MCF 10A (cell line): ENCODE results near the gene TBX1. TPM values are rescaled to one million over a fixed set of nuclear protein-coding genes. Genes with fewer than 3 reads are reported as not detected.

Experiments
- BruUV-seq: library from RNA; stranded (reverse); fragments of 400-500 nt; replicated peaks from 2 replicates; lab custom pipeline; 2021; lab: Mats Ljungman, UMichigan
- CTCF ChIA-PET: fragments of 300-600 bp; sonication (Branson Sonifier 250); formaldehyde crosslinking; extraction: SDS; loops from one replicate; lab custom pipeline; 2021; ENCODE audit warnings: antibody characterized with exemption, inconsistent platforms; lab: Yijun Ruan, JAX
- POLR2A ChIA-PET: fragments of 300-600, 350-650 bp; sonication (Branson Sonifier 250); formaldehyde crosslinking; extraction: SDS; loops from one replicate; lab custom pipeline; 2020; ENCODE audit warnings: antibody characterized with exemption, inconsistent platforms; lab: Yijun Ruan, JAX
- DNase-seq: peaks from one replicate; pipeline ENCODE4 v3.0.0-alpha.2; 2018; ENCODE audit not compliant: unreplicated experiment
- H3K27ac Mint-ChIP-seq: one replicate; pipeline ENCODE4 v1.8.0; 2022; ENCODE audit warnings: mild to moderate bottlenecking, low read depth, mixed read lengths; ENCODE audit not compliant: unreplicated experiment
- H3K27me3 Mint-ChIP-seq: one replicate; pipeline ENCODE4 v1.8.0; 2022; ENCODE audit warnings: mixed read lengths; ENCODE audit not compliant: insufficient read depth, unreplicated experiment
- H3K36me3 Mint-ChIP-seq: one replicate; pipeline ENCODE4 v1.8.0; 2022; ENCODE audit warnings: mild to moderate bottlenecking, moderate library complexity, mixed read lengths; ENCODE audit not compliant: insufficient read depth, unreplicated experiment
- H3K4me1 Mint-ChIP-seq: one replicate; pipeline ENCODE4 v1.8.0; 2022; ENCODE audit warnings: mixed read lengths; ENCODE audit not compliant: insufficient read depth, unreplicated experiment
- H3K4me3 Mint-ChIP-seq: one replicate; pipeline ENCODE4 v1.8.0; 2022; ENCODE audit warnings: mild to moderate bottlenecking, moderate library complexity, mixed read lengths; ENCODE audit not compliant: unreplicated experiment
- H3K9me3 Mint-ChIP-seq: one replicate; pipeline ENCODE4 v1.8.0; 2022; ENCODE audit warnings: mixed read lengths; ENCODE audit not compliant: unreplicated experiment
- CTCF ChIP-seq: fragments of 200-600 bp; IDR thresholded peaks from one replicate; pipeline ENCODE4 v1.8.0; 2022; ENCODE audit warnings: antibody characterized with exemption, mild to moderate bottlenecking; ENCODE audit not compliant: unreplicated experiment
- intact Hi-C: fragments of 100-400 bp; cut with micrococcal nuclease; formaldehyde crosslinking; loops from 2 replicates; pipeline ENCODE4 v1.14.1; 2022
- total RNA-seq: library from RNA; stranded (reverse); gene quantifications from 2 replicates; pipeline ENCODE4 v1.2.3, GENCODE V29; 2022

Gene TBX1
- total RNA-seq, 1 experiment from 2014 or later: not detected

- no TSS peak for BruUV-seq
- POLR2A ChIA-PET: interaction anchor here (0.6 to 1.8 kb wide), 4 partner anchors 10 to 218 kb away, joined by 3 to 4 read pairs (median 3); partner anchors contain the start of genes COMT and TXNRD2
- H3K4me1 Mint-ChIP-seq: no peaks in the 10 kb centered on the region
- DNase-seq: peak; percentile 76
- H3K27me3 Mint-ChIP-seq: no peaks in the 10 kb centered on the region
- intact Hi-C loops: loop anchor here (1.0 kb wide), 1 partner anchor 179 kb away; no protein-coding TSS in a partner anchor
- CTCF ChIA-PET: interaction anchor here (0.5 to 4.0 kb wide), 54 partner anchors 11 to 555 kb away, joined by 3 to 76 read pairs (median 4); no protein-coding TSS in a partner anchor
- H3K36me3 Mint-ChIP-seq: no peaks in the 10 kb centered on the region
- H3K27ac Mint-ChIP-seq: no peak overlapping the region
- peak overlapping the region; percentile 70 for H3K4me3 Mint-ChIP-seq
- H3K9me3 Mint-ChIP-seq: no peaks in the 10 kb centered on the region
- peak; percentile 97 for TF ChIP-seq CTCF
These were observed 29.8 kb upstream of the TBX1 start for GRCh38 chr22:19730655-19731360.

DNA sequence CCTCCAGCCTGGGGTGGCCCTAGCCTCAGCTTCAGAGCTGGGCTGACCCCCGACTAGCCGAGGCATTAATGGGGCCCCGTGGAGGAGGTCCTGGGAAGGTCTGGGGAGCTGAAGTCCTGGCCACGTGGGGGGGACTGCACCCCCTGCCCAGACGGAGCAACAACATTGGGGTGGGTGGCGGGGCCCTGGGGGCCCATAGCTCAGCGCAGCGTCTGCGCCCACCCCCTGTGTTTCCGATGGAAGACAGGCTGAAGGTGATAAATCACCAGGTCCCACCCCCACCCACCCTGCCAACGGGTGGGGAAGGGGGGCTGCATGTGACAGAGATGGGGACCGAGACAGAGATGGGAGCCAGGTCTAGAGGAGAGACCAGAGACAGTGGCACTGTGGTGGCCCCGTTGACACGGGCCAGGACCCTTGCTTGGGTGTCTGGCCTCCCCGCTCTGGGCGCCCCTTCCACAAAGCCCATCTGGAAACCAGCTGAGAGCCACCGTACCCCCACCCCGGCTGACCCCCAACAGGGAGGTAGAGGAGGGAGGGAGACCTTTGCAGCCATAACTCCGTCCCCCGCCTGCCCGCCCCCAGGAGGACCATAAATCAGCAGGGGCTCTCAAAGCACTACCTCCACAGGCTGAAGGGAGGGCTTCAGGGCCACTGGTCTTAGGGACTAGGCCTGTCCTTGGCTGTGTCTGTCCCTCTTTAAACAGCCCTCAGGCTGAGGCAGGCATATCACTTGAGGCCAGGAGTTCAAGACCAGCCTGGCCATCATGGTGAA is 29.0 kb upstream of the TBX1 start:
- H3K36me3 Mint-ChIP-seq: no peaks in the 10 kb centered on the region
- POLR2A ChIA-PET: interaction anchor here (0.6 to 1.8 kb wide), 2 partner anchors 137 to 179 kb away, joined by 3 to 4 read pairs; no protein-coding TSS in a partner anchor
- no peak for TF ChIP-seq CTCF
- intact Hi-C loops: no loop called here
- DNase-seq: no peak
- no peak overlapping the region for H3K4me3 Mint-ChIP-seq
- H3K27ac Mint-ChIP-seq: no peak overlapping the region
- H3K4me1 Mint-ChIP-seq: no peaks in the 10 kb centered on the region
- no TSS peak for BruUV-seq
- no peaks in the 10 kb centered on the region for H3K9me3 Mint-ChIP-seq
- no peaks in the 10 kb centered on the region for H3K27me3 Mint-ChIP-seq
- CTCF ChIA-PET: interaction anchor here (0.9 to 4.0 kb wide), 23 partner anchors 9 to 533 kb away, joined by 3 to 76 read pairs (median 4); no protein-coding TSS in a partner anchor

DNA sequence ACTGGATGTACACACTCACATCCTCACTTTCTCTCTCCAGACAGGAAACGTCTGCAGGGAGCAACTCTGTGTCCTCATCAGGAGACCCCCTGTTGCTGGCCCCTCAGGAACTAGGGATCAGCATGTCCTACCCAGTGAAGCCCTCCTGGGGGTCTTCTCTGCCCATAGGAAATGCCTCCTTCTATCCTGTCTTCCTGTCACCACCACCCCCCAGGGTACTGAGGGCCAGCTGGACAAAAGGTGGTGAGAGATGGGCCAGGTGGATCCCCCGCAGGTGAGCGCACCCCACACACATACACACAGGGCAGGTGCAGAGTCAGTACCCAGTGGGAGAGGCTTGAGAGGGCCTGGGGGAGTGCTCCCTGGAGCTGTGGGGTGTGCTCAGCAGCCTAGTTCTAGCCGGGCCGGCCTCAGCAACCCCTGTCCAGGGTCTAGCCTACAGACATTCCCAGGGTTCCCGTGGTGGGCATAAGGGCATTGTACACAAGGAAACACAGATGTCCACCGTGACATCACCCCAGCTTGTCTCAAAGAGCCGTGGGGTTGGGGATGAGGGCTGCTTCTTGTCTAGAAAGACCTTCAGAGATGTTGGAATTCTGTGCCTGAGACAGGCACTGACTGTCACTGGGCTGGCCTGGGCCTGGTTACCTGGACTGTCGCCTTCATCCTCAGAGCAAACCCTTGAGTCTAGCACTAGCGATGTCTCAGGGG is 28.0 kb upstream of the TBX1 start:
- H3K9me3 Mint-ChIP-seq: no peaks in the 10 kb centered on the region
- no peaks in the 10 kb centered on the region for H3K4me1 Mint-ChIP-seq
- POLR2A ChIA-PET: no interaction called here
- H3K27me3 Mint-ChIP-seq: no peaks in the 10 kb centered on the region
- no TSS peak for BruUV-seq
- TF ChIP-seq CTCF: no peak
- CTCF ChIA-PET: interaction anchor here (0.6 to 3.9 kb wide), 4 partner anchors 14 to 119 kb away, joined by 3 to 26 read pairs (median 6); no protein-coding TSS in a partner anchor
- no peak overlapping the region for H3K4me3 Mint-ChIP-seq
- DNase-seq: no peak
- H3K36me3 Mint-ChIP-seq: no peaks in the 10 kb centered on the region
- H3K27ac Mint-ChIP-seq: no peak overlapping the region
- intact Hi-C loops: no loop called here
